K562 (cell line): ENCODE results near the gene TP53BP2. TPM values are rescaled to one million over a fixed set of nuclear protein-coding genes. Genes with fewer than 3 reads are reported as not detected.

Experiments used
- ATAC-seq: fragments of 200-7000 bp; cut with Tn5 transposase; 3 replicates; pipeline ENCODE4 v1.9.1; 2020; ENCODE audit warnings: moderate library complexity
- BruUV-seq: library from RNA; stranded (reverse); fragments of 400-500 nt; replicated peaks from 2 replicates; lab custom pipeline; 2021; lab: Mats Ljungman, UMichigan
- CTCF ChIA-PET: fragments of 300-600 bp; formaldehyde crosslinking; extraction: SDS; loops from one replicate; lab custom pipeline; 2021; ENCODE audit warnings: low intra/inter-chr PET ratio; lab: Yijun Ruan, JAX
- POLR2A ChIA-PET: fragments of 300-600, 350-650 bp; sonication (Branson Sonifier 250); formaldehyde crosslinking; extraction: SDS; loops from one replicate; lab custom pipeline; 2021; ENCODE audit warnings: antibody characterized with exemption, inconsistent platforms; lab: Yijun Ruan, JAX
- DNase-seq, 4 experiments: peaks; one replicate each; pipeline versions ENCODE4 v3.0.0 to v3.0.0-alpha.2; 2011 to 2018; ENCODE audit warnings: low spot score in 3 of 4, mixed read lengths in 3 of 4; ENCODE audit errors: extremely low read depth in 1 of 4
- FAIRE-seq: peaks from 2 replicates; lab custom pipeline; 2011; peaks lifted over from hg19 to GRCh38; lab: Jason Lieb, UNC
- H2AFZ ChIP-seq: 2 replicates; pipeline ENCODE4 v1.6.0; 2011; ENCODE audit warnings: low read depth, low read length, control low read depth, inconsistent platforms
- H3K27ac ChIP-seq: fragments of 200-600 bp; 3 replicates; pipeline ENCODE4 v1.8.0; 2011; ENCODE audit warnings: low read depth, mild to moderate bottlenecking, control low read depth, inconsistent platforms, low read length, moderate library complexity, mixed read lengths; ENCODE audit errors: extremely low read depth
- H3K27me3 ChIP-seq, 2 experiments: fragments of 300-600 bp in 1 of 2; 2 replicates in 1 of 2; 3 replicates in 1 of 2; pipeline versions ENCODE4 v1.6.0 to v1.8.0; 2011; ENCODE audit warnings: inconsistent platforms in 2 of 2, low read length in 2 of 2, mild to moderate bottlenecking in 1 of 2, mixed read lengths in 1 of 2, moderate library complexity in 1 of 2; ENCODE audit not compliant: control insufficient read depth in 2 of 2, insufficient read depth in 2 of 2
- H3K36me3 ChIP-seq: fragments of 300-600 bp; 3 replicates; pipeline ENCODE4 v1.8.0; 2011; ENCODE audit warnings: mild to moderate bottlenecking, low read length, inconsistent platforms; ENCODE audit not compliant: control insufficient read depth, insufficient read depth
- H3K4me1 ChIP-seq, 2 experiments: fragments of 200-600 bp in 1 of 2; replicated peaks in 1 of 2; 2 replicates in 1 of 2; 3 replicates in 1 of 2; pipeline versions ENCODE4 v1.5.1 to v1.8.0; 2011; ENCODE audit warnings: inconsistent platforms in 2 of 2, low read length in 2 of 2, mild to moderate bottlenecking in 1 of 2, mixed read lengths in 1 of 2, moderate library complexity in 1 of 2; ENCODE audit not compliant: control insufficient read depth in 2 of 2, insufficient read depth in 2 of 2
- H3K4me2 ChIP-seq: 2 replicates; pipeline ENCODE4 v1.6.1; 2011; ENCODE audit warnings: low read length, control low read depth, inconsistent platforms, mixed read lengths; ENCODE audit not compliant: insufficient read depth
- H3K4me3 ChIP-seq: fragments of 200-600 bp; sonication (generic), shearing (Covaris generic); 2 replicates; pipeline ENCODE4 v1.5.1; 2016; ENCODE audit warnings: control low read depth, inconsistent platforms
- H3K79me2 ChIP-seq: fragments of 200-600 bp; 3 replicates; pipeline ENCODE4 v1.8.0; 2011; ENCODE audit warnings: low read length, inconsistent platforms; ENCODE audit not compliant: control insufficient read depth, insufficient read depth
- H3K9ac ChIP-seq, 2 experiments: 2 replicates each; pipeline versions ENCODE4 v1.6.0 to v1.6.1; 2011; ENCODE audit warnings: low read depth in 2 of 2, low read length in 2 of 2, control low read depth in 1 of 2, inconsistent platforms in 1 of 2, mild to moderate bottlenecking in 1 of 2, mixed read lengths in 1 of 2; ENCODE audit not compliant: insufficient read depth in 1 of 2
- H3K9me1 ChIP-seq: one replicate; pipeline ENCODE4 v1.6.0; 2011; ENCODE audit warnings: inconsistent platforms, mild to moderate bottlenecking, low read length, moderate library complexity; ENCODE audit not compliant: control insufficient read depth, insufficient read depth
- H3K9me3 ChIP-seq: replicated peaks from 2 replicates; pipeline ENCODE4 v1.5.1; 2011; ENCODE audit warnings: low read depth, low read length, inconsistent platforms; ENCODE audit not compliant: control insufficient read depth, insufficient read depth
- H4K20me1 ChIP-seq: replicated peaks from 2 replicates; pipeline ENCODE4 v1.6.1; 2011; ENCODE audit warnings: low read length, inconsistent platforms, mixed read lengths; ENCODE audit not compliant: control insufficient read depth, insufficient read depth
- ARHGAP35 ChIP-seq: fragments of 450-650 bp; IDR thresholded peaks from 2 replicates; pipeline ENCODE4 v1.6.1; 2018; ENCODE audit not compliant: partially characterized antibody
- BHLHE40 ChIP-seq: IDR thresholded peaks from 2 replicates; pipeline ENCODE4 v1.6.1; 2011; ENCODE audit warnings: low read length, improper control_type of control experiment
- CAMTA2 ChIP-seq: fragments of 250-450 bp; sonication (Bioruptor Pico); conservative IDR thresholded peaks from 2 replicates; pipeline ENCODE4 v1.5.1; 2022
- FOXK1 ChIP-seq: sonication (generic); formaldehyde crosslinking; IDR thresholded peaks from 2 replicates; pipeline ENCODE4 v1.8.0; 2022; ENCODE audit warnings: missing genetic modification reagents, mild to moderate bottlenecking, borderline replicate concordance
- HSF4 ChIP-seq: fragments of 250-450 bp; sonication (Bioruptor Pico); IDR thresholded peaks from 2 replicates; pipeline ENCODE4 v2.1.2; 2022; ENCODE audit warnings: mild to moderate bottlenecking, moderate library complexity, borderline replicate concordance
- ILK ChIP-seq: fragments of 450-650 bp; IDR thresholded peaks from 2 replicates; pipeline ENCODE4 v1.6.1; 2016; ENCODE audit warnings: missing genetic modification characterization, low read depth, mild to moderate bottlenecking, missing compliant biosample characterization, moderate library complexity, borderline replicate concordance
- MEF2A ChIP-seq: IDR thresholded peaks from 2 replicates; pipeline ENCODE4 v1.6.1; 2011; ENCODE audit warnings: low read depth, mild to moderate bottlenecking, low read length, moderate library complexity; ENCODE audit not compliant: control insufficient read depth
- NCOR1 ChIP-seq: fragments of 450-650 bp; IDR thresholded peaks from 2 replicates; pipeline ENCODE4 v1.6.1; 2016; ENCODE audit warnings: mild to moderate bottlenecking, moderate library complexity
- PHF8 ChIP-seq: fragments of 200-600 bp; sonication (generic); IDR thresholded peaks from 2 replicates; pipeline ENCODE4 v1.6.1; 2012; ENCODE audit warnings: mixed run types, mild to moderate bottlenecking, inconsistent platforms, low read length, moderate library complexity, borderline replicate concordance
- PKNOX1 ChIP-seq: fragments of 450-650 bp; IDR thresholded peaks from 2 replicates; pipeline ENCODE4 v1.6.1; 2016
- THAP7 ChIP-seq: fragments of 250-450 bp; sonication (Bioruptor Pico); IDR thresholded peaks from 2 replicates; pipeline ENCODE4 v1.5.0; 2021
- ZNF212 ChIP-seq: fragments of 450-650 bp; formaldehyde crosslinking; IDR thresholded peaks from 2 replicates; pipeline ENCODE4 v1.4.0; 2020; ENCODE audit warnings: mild to moderate bottlenecking
- ZNF655 ChIP-seq: fragments of 250-450 bp; sonication (Bioruptor Pico); IDR thresholded peaks from 2 replicates; pipeline ENCODE4 v1.5.0; 2021
- ZNF699 ChIP-seq: fragments of 250-450 bp; sonication (Bioruptor Pico); IDR thresholded peaks from 2 replicates; pipeline ENCODE4 v1.8.0; 2021; ENCODE audit warnings: mild to moderate bottlenecking, moderate library complexity; ENCODE audit not compliant: insufficient replicate concordance
- whole genome bisulfite sequencing: fragments of 100-300 bp; shearing (Covaris generic); methylation state at CpG from one replicate; pipeline ENCODE4 v1.1.6; 2016; ENCODE audit warnings: low coverage, mixed read lengths; ENCODE audit not compliant: insufficient coverage; ENCODE audit errors: missing lambda C conversion rate; 5-methylcytosine and 5-hydroxymethylcytosine counted together
- in situ Hi-C: fragments of 300-500 bp; cut with MboI; formaldehyde crosslinking; loops from 4 replicates; pipeline ENCODE4 v1.15.0; 2018; ENCODE audit warnings: inconsistent platforms, mixed read lengths
- intact Hi-C: fragments of 100-400 bp; cut with micrococcal nuclease; formaldehyde crosslinking; loops from 2 replicates; pipeline ENCODE4 v1.14.2; 2022
- polyA plus RNA-seq, 8 experiments: library from polyadenylated mRNA; depleted of rRNA in 4 of 8; stranded (reverse) in 5 of 8; unstranded in 3 of 8; fragments of >200 nt; fragmentation: Nextera tagmentation in 2 of 8; fragmentation: Illumina TruSeq in 1 of 8; extraction: Ambion mirVana in 2 of 8; extraction: Trizol in 1 of 8; gene quantifications; 2 replicates each; pipeline versions ENCODE4 v1.2.1 to v1.2.3, GENCODE V29; 2011 to 2014; ENCODE audit warnings: inconsistent platforms in 1 of 8, missing spikeins in 1 of 8
- total RNA-seq, 7 experiments: library from RNA; depleted of rRNA in 6 of 7; stranded (reverse); fragments of >200 nt in 6 of 7; fragmentation: Illumina TruSeq in 2 of 7; extraction: Trizol in 2 of 7; gene quantifications; 2 replicates each; pipeline versions ENCODE4 v1.2.1 to v1.2.3, GENCODE V29; 2011 to 2021; ENCODE audit warnings: low replicate concordance in 1 of 7
- TF ChIP-seq, protein P1 (sequence below): conservative IDR thresholded peaks from 2 replicates; pipeline ENCODE4 v1.6.1; 2011; ENCODE audit warnings: low read depth, mild to moderate bottlenecking, low read length; ENCODE audit not compliant: control insufficient read depth

TP53BP2 gene
- total and polyA plus RNA-seq, 9 of the 15 experiments (the other 6 are each of a cell fraction or from before 2014, with no cell fraction given), result 17.0 to 69.6 (median 40.1) TPM

DNA sequence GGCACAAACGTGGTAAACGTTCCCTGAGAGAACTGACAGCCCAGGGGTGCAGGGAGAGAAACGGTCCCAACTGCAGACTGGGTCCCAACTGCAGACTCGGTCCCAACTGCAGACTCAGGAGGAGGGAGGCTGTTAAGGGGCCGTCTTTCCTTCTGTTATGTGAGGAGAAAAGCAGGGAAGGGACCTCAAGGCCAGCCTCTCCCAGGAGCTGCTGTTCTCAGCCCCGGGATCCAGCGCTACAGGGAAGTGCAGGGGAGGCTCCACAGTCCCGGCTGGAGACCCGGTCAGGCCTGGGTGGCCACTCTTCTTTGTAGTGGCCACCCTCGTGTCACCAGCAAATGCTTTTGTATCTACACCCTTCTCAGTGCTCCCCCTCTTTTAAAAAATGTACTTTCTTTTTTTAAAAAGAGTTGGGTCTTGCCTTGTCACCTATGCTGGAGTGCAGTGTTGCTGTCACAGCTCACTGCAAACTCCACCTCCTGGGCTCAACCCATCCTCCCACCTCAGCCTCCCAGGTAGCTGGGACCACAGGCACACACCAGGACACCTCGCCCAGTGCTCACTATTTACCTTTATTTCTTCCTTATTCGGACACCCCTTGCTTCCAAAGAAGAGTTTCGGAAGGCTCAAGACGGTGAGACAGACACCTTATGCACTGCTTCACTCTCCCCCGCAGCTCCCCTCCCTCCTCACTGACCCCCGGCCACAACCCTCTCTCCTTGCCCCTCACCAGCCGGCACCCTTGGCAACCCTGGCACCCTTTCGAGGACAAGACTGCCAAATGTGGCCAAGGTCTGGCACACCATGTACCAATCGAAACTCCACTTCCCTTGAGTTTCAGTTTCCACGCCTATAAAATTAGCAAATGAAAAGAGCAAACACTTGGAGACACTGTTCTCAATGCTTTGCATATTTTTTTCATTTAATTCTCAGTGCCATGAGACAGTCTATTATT is 111.6 kb downstream of the TP53BP2 start:
- Histone ChIP-seq H3K9ac (peak overlapping the region in 1 of 2 experiments; percentile 72; a peak in 2 of 4 replicates), H3K4me3 (no peak overlapping the region), H2AFZ (no peak overlapping the region), H3K9me1 (no peaks in the 10 kb centered on the region), H3K9me3 (no peaks in the 10 kb centered on the region), H3K4me1 (peaks cover 7 to 22% of the 10 kb centered on the region in 2 experiments; a peak in 4 of 5 replicates), H4K20me1 (no peaks in the 10 kb centered on the region), H3K79me2 (peaks cover 7% of the 10 kb centered on the region; the same call in 2 of the 3 replicates), H3K36me3 (peaks cover 40% of the 10 kb centered on the region), H3K27me3 (no peaks in the 10 kb centered on the region), H3K4me2 (no peak overlapping the region), H3K27ac (no peak overlapping the region)
- TF ChIP-seq ZNF655 (CRISPR knock-in tag) (no peak), PHF8 (no peak), ZNF699 (CRISPR knock-in tag) (no peak), ZNF212 (CRISPR knock-in tag) (no peak), THAP7 (CRISPR knock-in tag) (no peak), HSF4 (no peak), ILK (tag) (no peak), FOXK1 (no peak), BHLHE40 (no peak), CAMTA2 (no peak), MEF2A (no peak), ARHGAP35 (no peak), PKNOX1 (no peak), NCOR1 (no peak)
- TF ChIP-seq, protein P1, sequence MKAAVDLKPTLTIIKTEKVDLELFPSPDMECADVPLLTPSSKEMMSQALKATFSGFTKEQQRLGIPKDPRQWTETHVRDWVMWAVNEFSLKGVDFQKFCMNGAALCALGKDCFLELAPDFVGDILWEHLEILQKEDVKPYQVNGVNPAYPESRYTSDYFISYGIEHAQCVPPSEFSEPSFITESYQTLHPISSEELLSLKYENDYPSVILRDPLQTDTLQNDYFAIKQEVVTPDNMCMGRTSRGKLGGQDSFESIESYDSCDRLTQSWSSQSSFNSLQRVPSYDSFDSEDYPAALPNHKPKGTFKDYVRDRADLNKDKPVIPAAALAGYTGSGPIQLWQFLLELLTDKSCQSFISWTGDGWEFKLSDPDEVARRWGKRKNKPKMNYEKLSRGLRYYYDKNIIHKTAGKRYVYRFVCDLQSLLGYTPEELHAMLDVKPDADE, result no peak
- intact Hi-C loops (no loop called here), in situ Hi-C loops (no loop called here)
- 82% methylated on average over 19 of the region's 20 CpGs for WGBS
- no peak for FAIRE-seq
- DNase-seq, result no peak
- CTCF ChIA-PET, result no interaction called here
- no TSS peak for BruUV-seq
- POLR2A ChIA-PET, result interaction anchor here (0.6 to 0.9 kb wide), 6 partner anchors 11 to 1538 kb away, joined by 3 to 5 read pairs (median 3); no protein-coding TSS in a partner anchor
- ATAC-seq, result no peak
